NAMALWA (cell line): ENCODE data around the gene KAZN.

ENCODE experiments used
- DNase-seq: peaks from one replicate; pipeline ENCODE4 v3.0.0-alpha.2; 2015; ENCODE audit warnings: low spot score

KAZN gene

DNA sequence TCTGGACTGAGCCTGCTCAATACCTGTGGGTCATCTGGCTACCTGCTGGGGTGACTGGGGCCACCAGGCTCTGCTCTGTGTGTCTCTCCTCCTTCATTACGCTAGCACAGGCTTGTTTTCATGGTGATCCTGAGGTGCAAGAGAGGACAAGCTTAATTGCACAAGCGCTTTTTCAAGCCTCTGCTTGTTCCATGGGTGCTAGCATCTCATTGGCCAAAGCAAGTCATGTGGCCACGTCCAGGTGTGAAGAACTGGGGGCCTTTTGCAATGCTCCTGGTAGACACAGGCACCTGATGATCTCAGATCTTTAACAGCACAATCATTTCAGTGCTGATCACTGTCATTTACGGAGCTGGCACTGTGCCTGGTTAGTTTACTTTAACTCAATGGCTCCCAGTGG is 114.6 kb downstream of the KAZN start:
- DNase-seq = peak; percentile 14

DNA sequence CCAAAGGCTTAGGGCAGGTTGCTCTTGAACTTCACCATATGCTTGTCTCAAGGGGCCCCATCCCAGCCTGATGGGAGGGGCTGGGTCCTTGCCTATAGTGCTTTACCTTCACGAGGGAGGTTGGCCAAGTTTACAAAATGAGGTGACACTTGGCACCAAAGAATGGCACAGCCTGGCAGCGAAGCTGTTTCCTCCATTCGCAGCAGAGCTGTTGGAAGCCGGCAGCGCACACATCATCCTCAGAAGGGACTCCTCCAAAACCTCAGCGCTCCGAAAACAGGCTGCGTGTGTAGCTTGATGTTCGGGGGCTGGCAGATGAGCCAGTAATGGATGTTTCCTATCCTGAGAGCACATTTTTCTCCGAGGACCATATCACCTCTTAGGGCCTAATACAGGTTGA is 116.8 kb downstream of the KAZN start:
- DNase-seq = no peak

DNA sequence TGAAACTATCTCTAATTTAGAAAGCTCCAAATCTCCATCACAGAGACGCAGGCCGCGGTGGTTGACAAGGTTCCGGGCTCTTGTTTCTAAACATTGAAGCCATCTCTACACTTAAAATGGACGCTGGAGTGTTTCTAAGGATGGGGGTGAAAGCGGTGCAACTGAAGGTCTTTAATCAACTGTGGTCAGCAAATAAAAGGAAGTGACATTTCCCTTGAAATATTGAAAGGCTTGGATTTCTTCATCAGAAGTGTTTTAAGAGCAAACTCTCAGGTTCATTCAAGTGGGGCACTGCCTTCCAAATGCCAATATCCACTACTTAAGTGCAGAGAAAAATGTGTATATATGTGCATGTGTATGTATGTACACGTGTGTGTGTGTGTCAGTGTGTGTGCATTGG is 117.3 kb downstream of the KAZN start:
- no peak for DNase-seq

DNA sequence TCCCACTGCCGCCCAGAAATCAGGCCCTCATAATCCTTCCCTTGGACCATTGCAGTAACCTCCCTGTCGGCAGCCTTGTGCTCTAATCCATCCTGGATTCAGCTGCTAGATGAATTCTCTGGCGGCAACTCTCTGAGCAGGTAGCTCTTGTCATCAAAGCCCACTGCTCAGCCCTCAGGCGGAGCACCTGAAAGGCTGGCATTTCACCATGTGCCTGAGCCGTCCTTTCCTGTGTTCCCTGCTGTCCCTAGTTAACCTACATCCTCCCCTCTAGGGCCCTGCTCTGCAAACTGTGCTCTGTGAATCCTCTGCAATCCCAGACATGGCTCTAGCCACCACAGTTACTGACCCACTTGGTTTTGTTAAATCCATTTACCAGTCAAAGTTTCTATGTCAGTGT is 118.0 kb downstream of the KAZN start:
- no peak for DNase-seq

DNA sequence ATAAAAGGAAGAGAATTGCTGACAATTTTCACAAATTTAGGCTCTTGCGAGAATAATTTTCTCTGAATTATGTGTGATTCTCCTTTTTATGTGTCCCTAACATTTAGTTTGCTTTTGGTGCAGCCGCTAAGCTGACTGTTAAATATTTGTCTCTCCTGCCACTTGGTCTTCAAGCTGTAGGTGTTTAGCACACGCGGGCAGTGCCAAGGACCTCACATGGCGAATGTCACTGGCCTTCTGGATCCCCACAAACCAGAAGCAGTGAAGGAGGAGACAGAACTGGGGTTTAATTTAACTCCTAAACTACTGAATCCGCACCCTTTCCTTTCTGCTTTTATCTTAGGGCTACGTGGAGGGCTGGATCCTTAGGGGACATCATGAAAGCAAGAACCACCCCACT is 120.0 kb downstream of the KAZN start:
- no peak for DNase-seq

DNA sequence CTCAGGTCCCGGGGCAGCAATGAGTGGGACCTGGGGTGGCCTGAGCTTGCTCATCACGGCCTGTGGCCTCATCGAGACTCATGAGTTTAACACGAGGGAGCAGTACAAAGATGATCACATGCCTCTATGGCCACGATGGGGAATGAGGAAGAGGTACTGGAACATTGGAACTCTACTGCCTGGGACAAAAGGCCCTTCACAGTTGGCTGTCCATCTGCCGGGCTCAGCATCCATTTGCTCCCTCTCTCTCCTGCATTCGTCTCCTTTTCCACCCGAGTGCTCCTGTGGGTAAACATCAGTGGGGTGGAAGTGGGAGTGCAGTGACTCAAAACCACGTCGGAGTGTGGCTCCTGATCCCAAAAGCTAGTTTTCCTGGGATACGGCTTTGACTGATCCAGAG is 124.9 kb downstream of the KAZN start:
- DNase-seq = no peak

DNA sequence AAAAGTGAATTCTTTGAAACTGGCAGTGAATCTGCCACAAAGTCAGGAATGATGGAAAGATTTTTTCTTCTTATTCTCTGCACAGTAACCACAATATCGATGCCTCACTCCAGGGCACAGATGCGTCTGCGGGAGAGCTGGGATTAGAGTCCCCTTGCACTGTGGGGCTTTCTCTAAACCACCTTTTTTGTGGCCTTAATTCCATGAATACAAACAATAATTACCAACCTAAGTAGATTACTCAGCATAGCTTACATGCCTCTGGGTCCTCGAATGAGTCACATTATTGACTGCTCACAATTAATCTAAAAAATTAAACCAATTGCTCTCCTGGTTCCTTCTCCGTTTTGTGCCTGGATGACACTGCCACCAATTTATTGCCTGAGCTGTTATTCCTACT is 125.8 kb downstream of the KAZN start:
- DNase-seq = no peak

DNA sequence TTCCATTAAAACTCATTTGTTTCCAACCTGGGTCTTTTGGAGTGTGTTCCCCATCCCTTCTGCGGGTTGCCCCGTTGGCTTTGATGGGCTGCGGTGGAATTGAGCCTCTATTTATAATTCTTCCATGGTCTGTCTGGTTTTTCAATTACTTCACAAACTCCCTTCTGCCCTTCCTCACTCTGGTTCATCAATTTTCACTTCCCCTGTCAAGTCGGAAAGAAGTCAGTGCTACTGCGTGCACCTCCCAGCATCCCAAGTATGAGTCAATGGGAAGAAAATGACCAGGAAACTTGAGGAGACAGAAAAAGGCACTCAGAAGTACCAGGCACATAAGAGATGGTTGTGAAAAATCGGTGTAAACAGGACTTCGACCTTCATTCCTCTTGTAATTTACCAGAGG is 126.2 kb downstream of the KAZN start:
- no peak for DNase-seq

DNA sequence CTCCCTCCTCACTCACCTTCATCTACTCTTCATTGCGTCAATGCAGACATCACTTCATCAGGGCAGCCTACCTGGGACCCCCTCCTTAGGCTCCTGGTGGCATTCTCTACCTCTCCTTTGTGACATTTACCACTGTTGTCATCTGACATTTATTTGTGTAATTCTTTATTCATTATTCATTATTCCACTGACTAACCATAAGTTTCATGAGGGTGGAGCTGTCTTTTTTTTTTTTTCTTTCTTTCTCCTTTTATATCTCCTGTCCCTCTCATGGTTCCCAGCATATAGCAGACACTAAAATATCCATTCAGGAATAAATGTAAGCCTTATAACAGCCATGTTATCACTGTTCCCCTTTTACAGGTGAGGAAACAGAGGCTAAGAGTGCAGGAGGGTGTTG is 126.8 kb downstream of the KAZN start:
- DNase-seq = no peak

DNA sequence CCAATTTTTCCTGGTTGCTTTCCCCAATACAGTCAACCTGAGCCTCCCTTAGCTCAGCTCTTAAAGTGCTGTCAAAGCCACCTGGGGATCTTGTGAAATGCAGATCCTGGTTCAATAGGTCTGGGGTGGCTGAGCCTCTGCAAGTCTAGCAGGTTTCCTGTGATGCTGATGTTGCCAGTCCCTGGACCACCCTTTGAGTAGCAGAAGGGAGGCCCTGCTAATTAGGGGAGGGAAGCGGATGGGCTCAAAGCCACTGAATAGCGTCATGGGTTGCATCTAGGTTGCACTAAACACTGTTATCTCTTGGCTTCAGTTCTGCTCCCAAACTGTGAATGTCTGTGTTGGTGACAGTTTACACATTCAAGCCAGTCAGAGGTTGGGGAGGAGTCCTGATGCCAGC is 127.2 kb downstream of the KAZN start:
- no peak for DNase-seq

DNA sequence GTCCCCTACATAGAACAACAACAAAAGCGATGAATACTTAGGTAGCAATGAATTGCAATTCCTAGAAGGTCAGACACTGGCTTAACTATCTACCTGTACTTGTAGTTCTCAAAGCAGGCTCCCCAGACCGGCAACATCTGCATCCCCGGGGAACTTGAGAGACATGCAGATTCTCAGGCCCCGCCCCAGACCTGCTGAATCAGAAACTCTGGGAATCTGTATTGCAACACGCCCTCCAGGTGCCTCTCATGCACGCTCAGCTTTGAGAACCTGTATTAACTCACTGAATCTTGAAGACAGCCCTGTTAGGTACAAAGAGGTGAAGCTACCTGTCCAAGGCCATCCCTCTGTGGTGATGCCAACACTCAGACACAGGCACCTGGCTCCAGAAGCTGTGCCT is 128.1 kb downstream of the KAZN start:
- no peak for DNase-seq

DNA sequence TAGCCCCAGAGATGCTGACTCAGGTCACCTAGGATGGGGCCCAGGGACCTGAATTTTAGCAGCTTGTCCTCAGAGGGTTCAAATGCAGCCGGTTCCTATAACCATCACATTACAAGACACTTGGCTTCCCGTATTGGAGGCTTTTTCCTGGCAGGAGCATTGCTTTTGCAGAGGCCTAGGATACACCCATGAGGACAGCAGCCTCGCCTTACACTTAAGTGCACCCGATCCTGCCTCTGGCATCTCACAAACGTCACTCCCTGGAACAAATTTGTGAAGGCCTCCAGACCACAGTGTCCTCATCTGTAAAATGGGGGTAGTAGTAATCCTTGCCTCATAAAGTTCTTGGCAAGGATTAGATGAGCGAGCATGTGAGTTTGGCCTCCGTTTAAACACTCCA is 130.0 kb downstream of the KAZN start:
- DNase-seq = no peak

DNA sequence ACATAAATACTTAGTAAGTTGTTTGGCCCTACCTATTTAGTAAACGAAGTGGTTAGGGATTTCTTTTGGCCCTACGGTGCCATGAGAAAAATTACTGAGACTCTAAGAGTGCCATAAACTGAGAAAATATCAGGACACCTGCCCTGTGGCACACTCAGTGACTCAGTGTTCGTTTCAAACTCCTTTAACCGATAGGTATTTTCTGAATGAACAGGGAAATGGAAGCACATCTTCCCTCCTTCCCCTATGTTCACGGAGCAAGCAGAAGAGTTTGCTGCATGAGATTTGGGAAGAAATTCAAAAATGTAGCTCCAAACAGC is 134.2 kb downstream of the KAZN start:
- no peak for DNase-seq

DNA sequence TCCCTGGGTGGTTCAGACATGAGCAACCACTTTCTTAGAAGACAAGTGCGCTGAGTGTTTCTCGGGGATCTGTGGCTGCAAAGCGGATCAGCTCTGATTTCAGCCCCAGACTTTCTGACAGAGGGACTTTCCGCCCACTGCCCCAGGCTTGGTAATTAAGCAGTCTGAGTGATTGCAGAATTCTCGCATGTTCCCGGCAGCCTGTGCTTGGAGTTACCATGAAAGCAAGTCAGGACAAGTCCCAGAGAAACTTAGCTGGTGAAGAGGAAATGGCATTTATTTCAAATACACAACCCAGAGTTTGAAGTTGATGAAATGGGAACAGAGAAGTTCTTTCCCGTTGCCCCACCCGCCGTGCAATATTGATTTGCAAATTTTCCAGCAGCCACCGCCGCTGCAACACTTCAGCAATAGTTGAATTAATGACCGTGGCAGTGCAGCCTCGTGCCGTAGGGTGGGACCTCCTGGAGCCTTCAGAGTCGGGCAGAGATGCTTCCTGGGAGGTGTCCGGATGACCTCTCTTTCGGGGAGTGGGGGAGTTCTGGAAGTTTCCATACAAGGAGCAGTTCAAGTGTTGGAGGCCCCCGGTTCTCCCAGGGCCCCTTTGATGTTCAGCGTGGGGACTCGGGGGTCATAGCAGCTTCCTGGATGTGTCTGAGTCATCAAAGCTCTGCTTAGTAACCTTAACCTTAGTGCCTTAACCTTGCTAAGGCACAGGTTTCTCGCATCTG is 134.7 kb downstream of the KAZN start:
- no peak for DNase-seq

DNA sequence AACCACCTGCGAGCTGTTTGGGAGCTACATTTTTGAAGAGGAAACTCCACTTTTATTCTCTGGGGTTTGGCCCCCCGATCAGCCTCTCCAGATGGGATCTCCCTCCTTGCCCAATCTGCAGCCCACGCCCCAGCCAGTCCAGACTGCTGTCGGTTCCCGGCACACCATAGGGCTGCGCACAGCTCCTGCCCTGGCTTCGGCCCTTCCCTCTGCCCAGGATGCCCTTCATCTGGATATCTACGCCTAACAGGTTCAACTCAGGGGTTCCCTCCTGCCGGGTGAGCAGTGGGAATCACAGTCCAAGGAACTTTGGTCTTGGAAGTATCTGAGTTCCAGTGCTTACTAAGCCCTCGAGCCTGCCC is 135.3 kb downstream of the KAZN start:
- DNase-seq = no peak

DNA sequence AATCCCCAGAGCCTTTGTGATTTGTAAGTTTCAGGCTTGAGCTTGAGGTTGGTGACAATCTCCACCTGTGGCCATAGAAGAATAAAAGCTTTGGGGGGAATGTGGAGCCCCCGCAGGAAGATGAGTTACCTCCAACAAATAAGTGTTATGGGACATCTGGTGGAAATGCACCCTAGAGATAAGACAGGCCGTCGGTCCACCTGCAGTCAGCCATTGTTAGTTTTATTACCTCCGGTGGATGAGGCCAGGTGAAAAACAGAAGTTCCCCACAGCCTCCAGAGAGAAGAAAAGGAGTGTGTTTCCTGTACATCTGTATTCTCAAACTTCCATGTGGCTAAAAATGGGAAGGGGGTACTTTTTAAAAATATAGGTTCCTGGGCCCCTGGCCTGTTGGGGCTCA is 137.4 kb downstream of the KAZN start:
- DNase-seq = peak; percentile 28

DNA sequence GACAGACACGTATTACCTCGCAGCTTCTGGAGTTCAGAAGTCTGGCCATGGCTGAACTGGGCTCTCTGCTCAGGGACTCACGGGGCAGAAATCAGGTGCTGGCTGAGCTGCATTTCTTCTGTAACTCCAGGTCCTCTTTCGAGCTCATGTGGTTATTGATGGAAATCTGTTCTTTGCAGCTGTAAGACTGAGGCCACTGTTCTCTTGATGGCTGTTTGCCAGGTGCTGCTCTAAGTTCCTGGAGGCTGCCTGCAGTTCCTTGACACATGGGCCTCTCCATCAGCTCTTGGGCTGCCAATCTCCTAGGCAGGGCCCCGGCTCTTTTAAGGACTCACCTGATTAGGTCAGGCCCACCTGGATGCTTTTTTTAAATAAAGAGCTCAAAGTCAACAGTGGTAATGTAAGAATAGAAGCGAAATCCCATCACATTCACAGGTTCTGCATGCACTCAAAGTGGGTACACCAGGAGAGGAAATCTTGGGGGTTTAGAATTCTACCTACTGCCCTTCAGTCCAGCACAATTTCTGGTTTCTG is 139.1 kb downstream of the KAZN start:
- peak; percentile 54 for DNase-seq

DNA sequence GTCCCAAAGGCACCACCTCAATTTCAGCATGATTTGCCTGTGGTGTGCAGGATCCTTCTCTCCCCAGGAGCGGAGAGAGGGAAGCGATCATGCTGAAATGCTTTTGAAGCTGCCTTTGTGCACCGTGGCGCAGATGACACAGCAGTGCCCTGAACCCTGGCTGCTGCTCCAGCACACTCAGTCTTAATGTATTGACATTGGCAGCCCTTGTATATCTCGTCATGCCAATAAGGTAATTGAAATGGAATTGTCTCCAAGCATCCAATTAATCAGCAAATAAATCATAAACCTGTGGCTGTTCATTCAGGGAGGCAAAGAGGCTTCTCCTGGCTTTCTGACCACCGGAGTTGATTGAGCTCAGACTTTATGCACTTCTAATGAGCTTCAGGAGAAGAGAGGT is 139.8 kb downstream of the KAZN start:
- DNase-seq = no peak

DNA sequence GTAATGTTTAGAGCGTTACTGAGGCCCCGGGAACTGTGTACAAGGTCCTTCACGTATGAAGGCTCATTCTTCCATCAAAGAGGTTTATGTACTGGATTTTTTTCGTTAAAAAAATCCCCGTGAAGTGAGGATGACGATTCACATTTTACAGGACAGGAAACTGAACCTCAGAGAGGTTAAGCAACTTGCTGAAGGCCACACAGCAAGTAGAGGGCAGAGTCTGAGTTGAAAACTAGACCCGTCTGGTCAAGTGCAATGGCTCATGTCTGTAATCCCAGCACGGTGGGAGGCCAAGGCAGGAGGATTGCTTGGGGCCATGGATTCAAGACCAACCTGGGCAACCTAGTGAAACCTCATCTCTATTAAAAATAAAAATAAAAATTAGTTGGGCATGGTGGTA is 140.2 kb downstream of the KAZN start:
- no peak for DNase-seq

DNA sequence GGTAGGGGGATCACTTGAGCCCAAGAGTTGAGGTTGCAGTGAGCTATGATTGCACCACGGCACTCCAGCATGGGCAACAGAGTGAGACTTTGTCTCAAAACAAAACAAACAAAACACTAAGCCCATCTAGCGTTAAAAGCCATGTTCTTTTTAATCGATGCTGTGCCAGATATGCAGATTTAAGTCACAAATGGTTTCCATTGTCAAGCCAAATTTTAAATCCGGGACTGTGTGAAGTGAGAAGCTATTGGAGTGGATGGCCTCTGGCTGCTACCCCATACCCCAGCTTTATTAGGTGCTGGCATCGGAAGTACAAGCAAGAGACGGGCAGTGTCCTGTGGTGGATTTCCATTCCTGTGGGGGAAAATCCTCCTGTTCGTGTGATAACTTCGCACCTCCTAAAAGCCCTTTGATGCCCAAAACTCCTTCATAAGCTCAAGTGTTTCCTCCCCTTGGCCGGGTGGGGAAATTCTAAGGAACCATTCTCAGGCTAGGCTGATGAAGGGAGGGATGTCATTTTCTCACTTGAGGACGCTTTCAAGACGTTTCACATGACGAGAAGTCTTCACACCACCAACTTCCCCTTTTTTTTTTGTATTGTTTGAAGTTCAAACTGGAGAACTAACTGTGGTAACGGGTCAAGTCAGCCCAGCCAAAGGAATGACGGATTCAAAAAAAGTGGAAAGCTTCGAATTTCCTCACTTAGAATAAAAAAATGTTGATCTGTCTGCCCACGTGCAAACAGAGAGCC is 140.8 kb downstream of the KAZN start:
- peak; percentile 66 for DNase-seq

DNA sequence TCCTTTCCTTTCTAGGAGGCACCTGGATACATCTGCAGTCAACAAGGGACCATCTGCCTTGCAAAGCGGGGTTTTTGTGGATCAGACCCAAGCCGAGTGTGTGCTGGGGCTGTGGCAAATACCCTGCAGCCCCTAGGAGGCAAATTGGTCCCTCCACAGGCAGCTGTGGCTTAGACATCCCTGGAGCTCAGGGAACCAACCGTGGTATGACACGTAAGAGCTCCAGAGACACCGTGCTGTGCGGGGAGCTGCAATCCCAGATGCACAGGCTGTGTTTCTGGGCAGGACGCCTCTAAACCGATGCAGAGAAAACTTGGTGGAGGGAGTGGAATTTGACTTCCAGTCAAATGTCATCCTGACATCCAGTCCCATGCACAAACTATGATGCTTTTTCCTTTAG is 141.5 kb downstream of the KAZN start:
- DNase-seq = no peak

DNA sequence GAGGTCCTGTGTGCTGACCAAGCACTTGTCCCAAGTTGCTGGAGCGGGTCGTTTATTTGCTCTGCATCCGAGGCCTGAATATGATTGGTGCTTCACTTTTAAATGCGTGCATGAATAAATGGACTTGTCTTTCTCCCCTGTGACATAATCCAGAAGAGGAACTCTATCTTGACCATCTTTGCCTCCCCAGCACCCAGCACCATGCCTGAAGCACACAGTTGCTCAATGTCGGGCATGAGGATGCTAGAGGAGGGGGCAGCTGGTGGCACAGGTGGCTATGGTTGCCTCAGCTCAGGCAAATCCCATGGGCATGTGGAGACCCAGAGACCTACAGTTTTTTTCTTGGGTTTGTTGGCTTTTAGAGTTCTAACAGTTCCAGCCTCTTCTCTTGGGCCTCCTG is 142.6 kb downstream of the KAZN start:
- DNase-seq = no peak

DNA sequence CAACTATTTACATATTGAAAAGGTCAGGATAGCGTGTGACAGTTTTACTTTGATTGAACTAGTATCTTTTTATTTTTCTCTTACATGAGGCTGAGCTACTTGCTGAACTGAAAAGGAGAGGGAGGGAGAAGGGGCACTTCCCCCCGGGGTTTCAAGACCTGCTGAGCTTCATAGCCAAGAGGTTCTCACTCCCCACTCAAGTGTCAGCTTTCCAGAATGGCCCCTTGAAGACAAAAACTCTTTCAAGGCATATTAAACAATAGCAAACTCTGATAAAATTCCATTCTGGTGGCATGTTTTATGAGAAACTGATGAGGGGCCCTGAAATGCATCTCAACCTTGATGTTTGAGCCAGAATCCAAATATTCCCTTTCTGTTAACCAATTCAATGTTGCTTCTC is 143.0 kb downstream of the KAZN start:
- DNase-seq = no peak
